GM23248 (cell line): Measurements from ENCODE around the gene XCL2.

Experiments used
- EZH2 ChIP-seq: fragments of 200-600 bp; sonication (generic); IDR thresholded peaks from 2 replicates; pipeline ENCODE4 v1.6.1; 2018; ENCODE audit warnings: antibody characterized with exemption, mild to moderate bottlenecking; ENCODE audit not compliant: insufficient read depth, poor library complexity, severe bottlenecking
- EZH2phosphoT487 ChIP-seq: fragments of 200-600 bp; sonication (generic); IDR thresholded peaks from 2 replicates; pipeline ENCODE4 v1.6.1; 2018; ENCODE audit warnings: antibody characterized with exemption, moderate library complexity, mild to moderate bottlenecking, low read depth; ENCODE audit not compliant: insufficient read depth

DNA sequence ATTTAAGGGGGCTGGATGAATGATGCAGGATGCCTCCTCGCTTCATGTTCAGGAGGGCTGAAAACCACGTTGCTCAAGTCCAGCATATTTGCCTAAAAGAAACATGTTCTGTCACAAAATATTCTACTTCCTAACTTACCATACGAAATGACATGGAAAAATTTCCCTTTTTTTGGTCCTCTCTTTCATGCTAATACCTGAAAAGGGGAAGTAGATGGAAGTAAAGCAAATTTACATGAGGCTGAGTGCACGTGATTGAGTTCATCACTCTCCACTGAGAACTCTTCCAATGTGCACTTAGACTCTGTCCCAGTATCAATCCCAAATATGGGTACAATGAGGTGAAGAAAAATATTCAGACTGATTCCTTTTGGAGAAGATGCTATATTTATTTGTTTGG is 23.0 kb downstream of the XCL2 start:
- TF ChIP-seq EZH2 (no peak), EZH2phosphoT487 (no peak)
